Fibroblast of peridontal ligament (primary cell): Measurements from ENCODE around the gene EXOC4.
A peak's percentile ranks its signal among the peaks of the same experiment; 100 is the strongest.
"Not testable (repeated sequence)": the region's sequence is repeated elsewhere in the genome, so short reads cannot be mapped to it uniquely, and the experiment has no call there.

Experiments used
- DNase-seq: peaks from one replicate; pipeline ENCODE4 v3.0.0-alpha.2; 2010; ENCODE audit errors: extremely low read depth

EXOC4 gene

GRCh38 chr7:134070673-134071072 is 817.8 kb downstream of the EXOC4 start:
- no peak for DNase-seq

GRCh38 chr7:134071355-134072331 is 818.8 kb downstream of the EXOC4 start:
- DNase-seq, result no peak

- no peak for DNase-seq
Measured at GRCh38 chr7:134073276-134073675, 820.4 kb downstream of the EXOC4 start.

GRCh38 chr7:134075799-134076198 is 822.9 kb downstream of the EXOC4 start:
- DNase-seq, result no peak

GRCh38 chr7:134077560-134077959 is 824.7 kb downstream of the EXOC4 start:
- not testable (repeated sequence) for DNase-seq

GRCh38 chr7:134078991-134079390 is 826.1 kb downstream of the EXOC4 start:
- DNase-seq, result no peak

- no peak for DNase-seq
Measured at GRCh38 chr7:134081695-134082094, 828.8 kb downstream of the EXOC4 start.

- peak; percentile 8 for DNase-seq
Measured at GRCh38 chr7:134083766-134084487, 831.0 kb downstream of the EXOC4 start.

- DNase-seq, result no peak
Measured at GRCh38 chr7:134084488-134085144, 831.7 kb downstream of the EXOC4 start.

- no peak for DNase-seq
Measured at GRCh38 chr7:134085311-134085710, 832.4 kb downstream of the EXOC4 start.

- DNase-seq, result no peak
Measured at GRCh38 chr7:134086998-134087735, 834.3 kb downstream of the EXOC4 start.

- DNase-seq, result no peak
Measured at GRCh38 chr7:134088199-134088598, 835.3 kb downstream of the EXOC4 start.

- no peak for DNase-seq
Measured at GRCh38 chr7:134089446-134089845, 836.6 kb downstream of the EXOC4 start.

GRCh38 chr7:134098072-134098471 is 845.2 kb downstream of the EXOC4 start:
- DNase-seq, result no peak

GRCh38 chr7:134101716-134102115 is 848.8 kb downstream of the EXOC4 start:
- no peak for DNase-seq

GRCh38 chr7:134104166-134104565 is 851.3 kb downstream of the EXOC4 start:
- DNase-seq, result no peak

- DNase-seq, result no peak
Measured at GRCh38 chr7:134105841-134106240, 853.0 kb downstream of the EXOC4 start.

GRCh38 chr7:134108802-134109201 is 855.9 kb downstream of the EXOC4 start:
- no peak for DNase-seq

- DNase-seq, result no peak
Measured at GRCh38 chr7:134113655-134114054, 860.8 kb downstream of the EXOC4 start.

GRCh38 chr7:134114992-134115391 is 862.1 kb downstream of the EXOC4 start:
- DNase-seq, result no peak
